IMR-90 (cell line): ENCODE data around the gene MNAT1.

Source experiments
- BHLHE40 ChIP-seq: fragments of 150-350 bp; IDR thresholded peaks from 2 replicates; pipeline ENCODE4 v1.6.1; 2016; ENCODE audit warnings: mild to moderate bottlenecking, low read depth, low read length
- CEBPB ChIP-seq: IDR thresholded peaks from 2 replicates; pipeline ENCODE4 v1.6.1; 2012; ENCODE audit warnings: low read depth, low read length, improper control_type of control experiment
- CHD1 ChIP-seq: IDR thresholded peaks from 2 replicates; pipeline ENCODE4 v1.6.1; 2012; ENCODE audit warnings: low read depth, low read length, improper control_type of control experiment
- FOS ChIP-seq: fragments of 150-350 bp; IDR thresholded peaks from 2 replicates; pipeline ENCODE4 v1.6.1; 2016; ENCODE audit warnings: low read depth, low read length
- MAFK ChIP-seq: IDR thresholded peaks from 2 replicates; pipeline ENCODE4 v1.6.1; 2012; ENCODE audit warnings: low read depth, low read length, improper control_type of control experiment
- MAZ ChIP-seq: IDR thresholded peaks from 2 replicates; pipeline ENCODE4 v1.6.1; 2012; ENCODE audit warnings: low read depth, mild to moderate bottlenecking, low read length, improper control_type of control experiment, moderate library complexity, borderline replicate concordance
- MXI1 ChIP-seq: IDR thresholded peaks from 2 replicates; pipeline ENCODE4 v1.6.1; 2012; ENCODE audit warnings: low read depth, mild to moderate bottlenecking, low read length, moderate library complexity, borderline replicate concordance
- POLR2A ChIP-seq: IDR thresholded peaks from 2 replicates; pipeline ENCODE4 v1.6.1; 2012; ENCODE audit warnings: mild to moderate bottlenecking, low read depth, low read length
- RAD21 ChIP-seq: IDR thresholded peaks from 2 replicates; pipeline ENCODE4 v1.6.1; 2012; ENCODE audit warnings: low read length, improper control_type of control experiment
- RCOR1 ChIP-seq: IDR thresholded peaks from 2 replicates; pipeline ENCODE4 v1.6.1; 2012; ENCODE audit warnings: mild to moderate bottlenecking, low read length, improper control_type of control experiment; ENCODE audit not compliant: insufficient replicate concordance
- RFX5 ChIP-seq: IDR thresholded peaks from 2 replicates; pipeline ENCODE4 v1.8.0; 2012; ENCODE audit warnings: low read depth, mild to moderate bottlenecking, low read length, moderate library complexity
- SMC3 ChIP-seq: fragments of 150-350 bp; IDR thresholded peaks from 2 replicates; pipeline ENCODE4 v1.6.1; 2016; ENCODE audit warnings: low read depth, mild to moderate bottlenecking, antibody characterized with exemption, low read length, moderate library complexity
- TF ChIP-seq, protein P1 (sequence below): conservative IDR thresholded peaks from 2 replicates; pipeline ENCODE4 v1.5.1; 2012; ENCODE audit warnings: mild to moderate bottlenecking, low read depth, low read length, improper control_type of control experiment
- TF ChIP-seq, protein P2 (sequence below): fragments of 150-350 bp; IDR thresholded peaks from 2 replicates; pipeline ENCODE4 v1.6.1; 2017; ENCODE audit warnings: mild to moderate bottlenecking, antibody characterized with exemption, low read length, low read depth

DNA sequence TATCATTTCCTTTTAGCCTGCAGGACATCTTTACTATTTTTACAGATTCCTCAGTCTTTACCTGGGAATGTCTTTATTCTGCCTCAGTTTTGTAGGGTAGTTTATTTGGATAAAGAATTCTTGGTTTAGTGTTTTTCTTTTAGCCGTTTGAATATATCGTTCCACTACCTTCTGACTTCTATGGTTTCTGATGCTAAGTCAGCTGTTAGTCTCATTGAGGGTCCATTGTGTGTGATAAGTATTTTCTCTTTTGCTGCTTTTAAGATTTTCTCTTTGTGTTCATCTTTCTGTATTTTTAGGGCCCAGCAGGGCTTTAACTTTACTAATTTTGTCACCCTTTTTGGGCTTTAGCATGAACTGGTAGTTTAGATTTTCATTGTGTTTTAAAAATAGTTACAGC lies 113.5 kb downstream of the MNAT1 start:
- TF ChIP-seq, protein P1, sequence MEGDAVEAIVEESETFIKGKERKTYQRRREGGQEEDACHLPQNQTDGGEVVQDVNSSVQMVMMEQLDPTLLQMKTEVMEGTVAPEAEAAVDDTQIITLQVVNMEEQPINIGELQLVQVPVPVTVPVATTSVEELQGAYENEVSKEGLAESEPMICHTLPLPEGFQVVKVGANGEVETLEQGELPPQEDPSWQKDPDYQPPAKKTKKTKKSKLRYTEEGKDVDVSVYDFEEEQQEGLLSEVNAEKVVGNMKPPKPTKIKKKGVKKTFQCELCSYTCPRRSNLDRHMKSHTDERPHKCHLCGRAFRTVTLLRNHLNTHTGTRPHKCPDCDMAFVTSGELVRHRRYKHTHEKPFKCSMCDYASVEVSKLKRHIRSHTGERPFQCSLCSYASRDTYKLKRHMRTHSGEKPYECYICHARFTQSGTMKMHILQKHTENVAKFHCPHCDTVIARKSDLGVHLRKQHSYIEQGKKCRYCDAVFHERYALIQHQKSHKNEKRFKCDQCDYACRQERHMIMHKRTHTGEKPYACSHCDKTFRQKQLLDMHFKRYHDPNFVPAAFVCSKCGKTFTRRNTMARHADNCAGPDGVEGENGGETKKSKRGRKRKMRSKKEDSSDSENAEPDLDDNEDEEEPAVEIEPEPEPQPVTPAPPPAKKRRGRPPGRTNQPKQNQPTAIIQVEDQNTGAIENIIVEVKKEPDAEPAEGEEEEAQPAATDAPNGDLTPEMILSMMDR: no peak
- no peak for TF ChIP-seq BHLHE40
- no peak for TF ChIP-seq SMC3
- TF ChIP-seq, protein P2, sequence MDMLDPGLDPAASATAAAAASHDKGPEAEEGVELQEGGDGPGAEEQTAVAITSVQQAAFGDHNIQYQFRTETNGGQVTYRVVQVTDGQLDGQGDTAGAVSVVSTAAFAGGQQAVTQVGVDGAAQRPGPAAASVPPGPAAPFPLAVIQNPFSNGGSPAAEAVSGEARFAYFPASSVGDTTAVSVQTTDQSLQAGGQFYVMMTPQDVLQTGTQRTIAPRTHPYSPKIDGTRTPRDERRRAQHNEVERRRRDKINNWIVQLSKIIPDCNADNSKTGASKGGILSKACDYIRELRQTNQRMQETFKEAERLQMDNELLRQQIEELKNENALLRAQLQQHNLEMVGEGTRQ: no peak
- TF ChIP-seq RFX5: no peak
- TF ChIP-seq CHD1: no peak
- TF ChIP-seq POLR2A: no peak
- TF ChIP-seq MXI1: no peak
- TF ChIP-seq MAFK: no peak
- no peak for TF ChIP-seq RAD21
- no peak for TF ChIP-seq FOS
- no peak for TF ChIP-seq RCOR1
- no peak for TF ChIP-seq CEBPB
- TF ChIP-seq MAZ: no peak
